ENCODE data around the gene NLRP4. TPM values are rescaled to one million over a fixed set of nuclear protein-coding genes. Genes with fewer than 3 reads are reported as not detected.

Gene NLRP4
- total RNA-seq, result not detected in 2 replicates

GRCh38 chr19:55836340-55836739, at the start of gene NLRP4:
TSS of gene NLRP4 (plus strand) at chr19:55836540. CDS start at chr19:55852081, 15,541 bp downstream.

DNA sequence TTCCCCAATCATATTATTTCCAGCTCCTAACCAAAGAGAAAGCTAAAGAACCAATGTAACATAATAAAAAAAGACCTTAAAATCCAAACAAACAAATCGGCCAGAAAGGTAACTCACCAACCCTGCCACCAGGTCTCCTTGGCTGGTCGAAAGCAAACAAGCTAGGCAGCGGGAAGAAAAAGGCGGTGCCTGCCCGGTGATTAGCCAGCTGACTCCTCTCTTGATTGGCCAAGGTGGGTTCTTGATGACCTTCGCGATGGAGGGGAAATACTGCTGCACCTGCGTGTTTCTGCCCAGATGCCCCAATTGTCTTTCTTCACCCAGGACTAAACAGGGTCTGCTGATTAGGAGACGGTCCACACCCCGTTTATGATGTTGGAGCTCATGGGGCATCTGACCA, 4.5 kb upstream of the NLRP4 start, which contains the start of gene NLRP11:
Gene NLRP11 (minus strand): TSS at position 154 of the 400 bp plus-strand sequence. CDS start 13,825 bp downstream, outside the sequence.

Other genes with a start within 250 kb of the NLRP4 start
- 4.0 and 4.3 TPM in 2 replicates for gene FIZ1, start 237.0 kb upstream of the NLRP4 start, total RNA-seq
- 11.9 and 12.5 TPM in 2 replicates for gene ZNF524, start 236.3 kb upstream of the NLRP4 start, total RNA-seq
- 1.1 and 1.6 TPM in 2 replicates for gene ZNF865, start 230.9 kb upstream of the NLRP4 start, total RNA-seq
- gene ZNF784, start 212.0 kb upstream of the NLRP4 start, total RNA-seq, result 3.1 and 3.7 TPM in 2 replicates
- gene ZNF580, start 195.5 kb upstream of the NLRP4 start, total RNA-seq, result 3.7 and 5.9 TPM in 2 replicates
- 20.3 and 31.6 TPM in 2 replicates for gene ZNF581, start 192.9 kb upstream of the NLRP4 start, total RNA-seq
- 3.3 and 5.9 TPM in 2 replicates for gene CCDC106, start 188.3 kb upstream of the NLRP4 start, total RNA-seq
- 88.9 and 115 TPM in 2 replicates for gene U2AF2, start 181.5 kb upstream of the NLRP4 start, total RNA-seq
- 25.8 and 29.8 TPM in 2 replicates for gene EPN1, start 161.3 kb upstream of the NLRP4 start, total RNA-seq
- not detected in 2 replicates for gene NLRP9, start 98.1 kb upstream of the NLRP4 start, total RNA-seq
- gene RFPL4A, start 77.4 kb upstream of the NLRP4 start, total RNA-seq, result not detected in 2 replicates
- gene RFPL4AL1, start 67.4 kb upstream of the NLRP4 start, total RNA-seq, result not detected in 2 replicates
- not detected in 2 replicates for gene NLRP11, start 4.5 kb upstream of the NLRP4 start, total RNA-seq
- gene NLRP13, start 95.8 kb downstream of the NLRP4 start, total RNA-seq, result not detected in 2 replicates
- gene NLRP8, start 111.3 kb downstream of the NLRP4 start, total RNA-seq, result not detected in 2 replicates
- not detected in 2 replicates for gene NLRP5, start 150.2 kb downstream of the NLRP4 start, total RNA-seq

Data from subcutaneous preadipocyte (primary cell).